Superior temporal gyrus (tissue), 1 donor: ENCODE results near the gene SFXN5.

Source experiments
- DNase-seq: peaks from one replicate; pipeline ENCODE4 v3.0.0-alpha.2; 2016; ENCODE audit errors: extremely low spot score

SFXN5 gene

GRCh38 chr2:72956936-72957335 lies 114.6 kb downstream of the SFXN5 start:
- DNase-seq, result no peak

GRCh38 chr2:72956050-72956395 lies 115.5 kb downstream of the SFXN5 start:
- no peak for DNase-seq

GRCh38 chr2:72955228-72956049 lies 116.1 kb downstream of the SFXN5 start:
- no peak for DNase-seq

- no peak for DNase-seq
Measured at GRCh38 chr2:72954376-72955227, 116.9 kb downstream of the SFXN5 start.

- no peak for DNase-seq
Measured at GRCh38 chr2:72953976-72954375, 117.5 kb downstream of the SFXN5 start.

- no peak for DNase-seq
Measured at GRCh38 chr2:72953528-72953927, 118.0 kb downstream of the SFXN5 start.

- no peak for DNase-seq
Measured at GRCh38 chr2:72952961-72953360, 118.6 kb downstream of the SFXN5 start.

GRCh38 chr2:72952110-72952823 lies 119.2 kb downstream of the SFXN5 start:
- DNase-seq, result no peak

GRCh38 chr2:72951303-72952095 lies 120.0 kb downstream of the SFXN5 start:
- no peak for DNase-seq

- no peak for DNase-seq
Measured at GRCh38 chr2:72950558-72951255, 120.8 kb downstream of the SFXN5 start.

- no peak for DNase-seq
Measured at GRCh38 chr2:72949642-72950041, 121.9 kb downstream of the SFXN5 start.

- DNase-seq, result no peak
Measured at GRCh38 chr2:72949045-72949444, 122.5 kb downstream of the SFXN5 start.

- DNase-seq, result peak; percentile 62
Measured at GRCh38 chr2:72947952-72948830, 123.3 kb downstream of the SFXN5 start.

- no peak for DNase-seq
Measured at GRCh38 chr2:72946466-72946865, 125.0 kb downstream of the SFXN5 start.

GRCh38 chr2:72945450-72946019 lies 126.0 kb downstream of the SFXN5 start:
- no peak for DNase-seq

- DNase-seq, result no peak
Measured at GRCh38 chr2:72944804-72945449, 126.6 kb downstream of the SFXN5 start.

GRCh38 chr2:72943540-72944395 lies 127.7 kb downstream of the SFXN5 start:
- no peak for DNase-seq

GRCh38 chr2:72942881-72943418 lies 128.6 kb downstream of the SFXN5 start:
- DNase-seq, result no peak
